GM12878 (cell line): ENCODE results near the gene LMAN2L. TPM values are rescaled to one million over a fixed set of nuclear protein-coding genes. Genes with fewer than 3 reads are reported as not detected.

Source experiments
- CBX3 ChIP-seq: fragments of 200-600 bp; sonication (generic); IDR thresholded peaks from 2 replicates; pipeline ENCODE4 v1.6.1; 2016; ENCODE audit warnings: low read depth, borderline replicate concordance
- CBX5 ChIP-seq: sonication (generic); IDR thresholded peaks from 2 replicates; pipeline ENCODE4 v1.6.1; 2016; ENCODE audit warnings: low read depth, moderate library complexity, mild to moderate bottlenecking, inconsistent platforms
- DPF2 ChIP-seq: fragments of 450-650 bp; IDR thresholded peaks from 2 replicates; pipeline ENCODE4 v1.6.1; 2017; ENCODE audit warnings: mild to moderate bottlenecking
- EGR1 ChIP-seq, 2 experiments: IDR thresholded peaks; 1 replicate in 1 of 2; 2 replicates in 1 of 2; pipeline ENCODE4 v1.6.1; 2011 to 2012; ENCODE audit warnings: low read depth in 2 of 2, low read length in 2 of 2, borderline replicate concordance in 1 of 2, mild to moderate bottlenecking in 1 of 2, moderate library complexity in 1 of 2
- HDAC2 ChIP-seq: fragments of 200-600 bp; sonication (generic); IDR thresholded peaks from 2 replicates; pipeline ENCODE4 v1.6.1; 2017
- MEF2A ChIP-seq: IDR thresholded peaks from 2 replicates; pipeline ENCODE4 v1.6.1; 2011; ENCODE audit warnings: low read depth, mild to moderate bottlenecking, low read length, moderate library complexity; ENCODE audit not compliant: insufficient read depth
- MYB ChIP-seq: fragments of 150-350 bp; IDR thresholded peaks from 2 replicates; pipeline ENCODE4 v1.6.1; 2014; ENCODE audit warnings: mild to moderate bottlenecking, low read depth, low read length, borderline replicate concordance
- NRF1 ChIP-seq: conservative IDR thresholded peaks from 2 replicates; pipeline ENCODE4 v1.6.1; 2011; ENCODE audit warnings: mild to moderate bottlenecking, low read depth, low read length, improper control_type of control experiment
- PAX8 ChIP-seq: fragments of 450-650 bp; IDR thresholded peaks from 2 replicates; pipeline ENCODE4 v1.6.1; 2017; ENCODE audit warnings: mild to moderate bottlenecking, moderate library complexity
- RAD51 ChIP-seq: fragments of 450-650 bp; IDR thresholded peaks from 2 replicates; pipeline ENCODE4 v1.6.1; 2016; ENCODE audit warnings: moderate library complexity, mild to moderate bottlenecking, inconsistent platforms
- RFX5 ChIP-seq: IDR thresholded peaks from 2 replicates; pipeline ENCODE4 v1.6.1; 2011; ENCODE audit warnings: low read depth, low read length, improper control_type of control experiment
- SMAD5 ChIP-seq: IDR thresholded peaks from 2 replicates; pipeline ENCODE4 v1.6.1; 2016; ENCODE audit warnings: antibody characterized with exemption, low read depth
- TAF1 ChIP-seq: IDR thresholded peaks from 2 replicates; pipeline ENCODE4 v1.6.1; 2011; ENCODE audit warnings: mild to moderate bottlenecking, low read depth, low read length, borderline replicate concordance
- ZNF274 ChIP-seq: IDR thresholded peaks from one replicate; pipeline ENCODE4 v1.8.0; 2011; ENCODE audit not compliant: insufficient read length, insufficient read depth
- polyA plus RNA-seq, 11 experiments: library from polyadenylated mRNA; depleted of rRNA in 4 of 11; unstranded in 6 of 11; stranded (reverse) in 5 of 11; fragments of >200 nt; fragmentation: Nextera tagmentation in 4 of 11; fragmentation: Illumina TruSeq in 1 of 11; extraction: Ambion mirVana in 4 of 11; extraction: Trizol in 1 of 11; gene quantifications; 1 replicate in 1 of 11; 2 replicates in 10 of 11; pipeline versions ENCODE4 v1.2.1 to v1.2.3, GENCODE V29; 2011 to 2016; ENCODE audit warnings: inconsistent platforms in 2 of 11, missing spikeins in 2 of 11, low read depth in 1 of 11
- total RNA-seq, 4 experiments: library from RNA; depleted of rRNA in 3 of 4; stranded (reverse); fragments of >200 nt in 3 of 4; fragmentation: Illumina TruSeq in 1 of 4; extraction: Trizol in 1 of 4; gene quantifications; 2 replicates each; pipeline versions ENCODE4 v1.2.1 to v1.2.3, GENCODE V29; 2013 to 2021
- TF ChIP-seq, protein P1 (sequence below): fragments of 150-350 bp; IDR thresholded peaks from 2 replicates; pipeline ENCODE4 v1.6.1; 2016; ENCODE audit warnings: low read depth, low read length
- TF ChIP-seq, protein P2 (sequence below): fragments of 450-650 bp; IDR thresholded peaks from 2 replicates; pipeline ENCODE4 v1.6.1; 2017; ENCODE audit warnings: mild to moderate bottlenecking, moderate library complexity
- TF ChIP-seq, protein P3 (sequence below): fragments of 450-650 bp; IDR thresholded peaks from 2 replicates; pipeline ENCODE4 v1.6.1; 2017; ENCODE audit warnings: mild to moderate bottlenecking

The LMAN2L gene
- total and polyA plus RNA-seq, 10 of the 15 experiments (the other 5 are each of a cell fraction or from before 2014, with no cell fraction given): 5.7 to 16.3 (median 10.7) TPM

DNA sequence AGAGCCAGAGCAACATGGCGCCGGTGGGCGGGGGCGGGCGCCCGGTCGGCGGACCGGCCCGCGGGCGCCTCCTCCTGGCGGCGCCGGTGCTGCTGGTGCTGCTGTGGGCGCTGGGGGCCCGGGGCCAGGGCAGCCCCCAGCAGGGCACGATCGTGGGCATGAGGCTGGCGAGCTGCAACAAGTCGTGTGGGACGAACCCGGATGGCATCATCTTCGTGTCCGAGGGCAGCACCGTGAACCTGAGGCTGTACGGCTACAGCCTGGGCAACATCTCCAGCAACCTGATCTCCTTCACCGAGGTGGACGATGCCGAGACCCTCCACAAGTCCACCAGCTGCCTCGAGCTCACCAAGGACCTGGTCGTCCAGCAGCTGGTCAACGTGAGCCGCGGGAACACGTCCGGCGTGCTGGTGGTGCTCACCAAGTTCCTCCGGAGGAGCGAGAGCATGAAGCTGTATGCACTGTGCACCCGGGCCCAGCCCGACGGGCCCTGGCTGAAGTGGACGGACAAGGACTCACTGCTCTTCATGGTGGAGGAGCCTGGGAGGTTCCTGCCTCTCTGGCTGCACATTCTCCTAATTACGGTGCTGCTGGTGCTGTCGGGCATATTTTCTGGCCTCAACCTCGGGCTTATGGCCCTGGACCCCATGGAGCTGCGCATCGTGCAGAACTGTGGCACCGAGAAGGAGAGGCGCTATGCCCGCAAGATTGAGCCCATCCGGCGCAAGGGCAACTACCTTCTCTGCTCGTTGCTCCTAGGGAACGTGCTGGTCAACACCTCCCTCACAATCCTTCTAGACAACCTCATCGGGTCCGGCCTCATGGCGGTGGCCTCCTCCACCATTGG, 21.3 kb upstream of the LMAN2L start (continued):
- TF ChIP-seq, protein P1, sequence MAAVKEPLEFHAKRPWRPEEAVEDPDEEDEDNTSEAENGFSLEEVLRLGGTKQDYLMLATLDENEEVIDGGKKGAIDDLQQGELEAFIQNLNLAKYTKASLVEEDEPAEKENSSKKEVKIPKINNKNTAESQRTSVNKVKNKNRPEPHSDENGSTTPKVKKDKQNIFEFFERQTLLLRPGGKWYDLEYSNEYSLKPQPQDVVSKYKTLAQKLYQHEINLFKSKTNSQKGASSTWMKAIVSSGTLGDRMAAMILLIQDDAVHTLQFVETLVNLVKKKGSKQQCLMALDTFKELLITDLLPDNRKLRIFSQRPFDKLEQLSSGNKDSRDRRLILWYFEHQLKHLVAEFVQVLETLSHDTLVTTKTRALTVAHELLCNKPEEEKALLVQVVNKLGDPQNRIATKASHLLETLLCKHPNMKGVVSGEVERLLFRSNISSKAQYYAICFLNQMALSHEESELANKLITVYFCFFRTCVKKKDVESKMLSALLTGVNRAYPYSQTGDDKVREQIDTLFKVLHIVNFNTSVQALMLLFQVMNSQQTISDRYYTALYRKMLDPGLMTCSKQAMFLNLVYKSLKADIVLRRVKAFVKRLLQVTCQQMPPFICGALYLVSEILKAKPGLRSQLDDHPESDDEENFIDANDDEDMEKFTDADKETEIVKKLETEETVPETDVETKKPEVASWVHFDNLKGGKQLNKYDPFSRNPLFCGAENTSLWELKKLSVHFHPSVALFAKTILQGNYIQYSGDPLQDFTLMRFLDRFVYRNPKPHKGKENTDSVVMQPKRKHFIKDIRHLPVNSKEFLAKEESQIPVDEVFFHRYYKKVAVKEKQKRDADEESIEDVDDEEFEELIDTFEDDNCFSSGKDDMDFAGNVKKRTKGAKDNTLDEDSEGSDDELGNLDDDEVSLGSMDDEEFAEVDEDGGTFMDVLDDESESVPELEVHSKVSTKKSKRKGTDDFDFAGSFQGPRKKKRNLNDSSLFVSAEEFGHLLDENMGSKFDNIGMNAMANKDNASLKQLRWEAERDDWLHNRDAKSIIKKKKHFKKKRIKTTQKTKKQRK: no peak
- TF ChIP-seq, protein P2, sequence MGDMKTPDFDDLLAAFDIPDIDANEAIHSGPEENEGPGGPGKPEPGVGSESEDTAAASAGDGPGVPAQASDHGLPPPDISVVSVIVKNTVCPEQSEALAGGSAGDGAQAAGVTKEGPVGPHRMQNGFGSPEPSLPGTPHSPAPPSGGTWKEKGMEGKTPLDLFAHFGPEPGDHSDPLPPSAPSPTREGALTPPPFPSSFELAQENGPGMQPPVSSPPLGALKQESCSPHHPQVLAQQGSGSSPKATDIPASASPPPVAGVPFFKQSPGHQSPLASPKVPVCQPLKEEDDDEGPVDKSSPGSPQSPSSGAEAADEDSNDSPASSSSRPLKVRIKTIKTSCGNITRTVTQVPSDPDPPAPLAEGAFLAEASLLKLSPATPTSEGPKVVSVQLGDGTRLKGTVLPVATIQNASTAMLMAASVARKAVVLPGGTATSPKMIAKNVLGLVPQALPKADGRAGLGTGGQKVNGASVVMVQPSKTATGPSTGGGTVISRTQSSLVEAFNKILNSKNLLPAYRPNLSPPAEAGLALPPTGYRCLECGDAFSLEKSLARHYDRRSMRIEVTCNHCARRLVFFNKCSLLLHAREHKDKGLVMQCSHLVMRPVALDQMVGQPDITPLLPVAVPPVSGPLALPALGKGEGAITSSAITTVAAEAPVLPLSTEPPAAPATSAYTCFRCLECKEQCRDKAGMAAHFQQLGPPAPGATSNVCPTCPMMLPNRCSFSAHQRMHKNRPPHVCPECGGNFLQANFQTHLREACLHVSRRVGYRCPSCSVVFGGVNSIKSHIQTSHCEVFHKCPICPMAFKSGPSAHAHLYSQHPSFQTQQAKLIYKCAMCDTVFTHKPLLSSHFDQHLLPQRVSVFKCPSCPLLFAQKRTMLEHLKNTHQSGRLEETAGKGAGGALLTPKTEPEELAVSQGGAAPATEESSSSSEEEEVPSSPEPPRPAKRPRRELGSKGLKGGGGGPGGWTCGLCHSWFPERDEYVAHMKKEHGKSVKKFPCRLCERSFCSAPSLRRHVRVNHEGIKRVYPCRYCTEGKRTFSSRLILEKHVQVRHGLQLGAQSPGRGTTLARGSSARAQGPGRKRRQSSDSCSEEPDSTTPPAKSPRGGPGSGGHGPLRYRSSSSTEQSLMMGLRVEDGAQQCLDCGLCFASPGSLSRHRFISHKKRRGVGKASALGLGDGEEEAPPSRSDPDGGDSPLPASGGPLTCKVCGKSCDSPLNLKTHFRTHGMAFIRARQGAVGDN: 0 out of 2 replicates have a peak, but pooled peaks have one; percentile 23
- TF ChIP-seq PAX8: no peak
- no peak for TF ChIP-seq CBX3
- no peak for TF ChIP-seq ZNF274
- TF ChIP-seq, protein P3, sequence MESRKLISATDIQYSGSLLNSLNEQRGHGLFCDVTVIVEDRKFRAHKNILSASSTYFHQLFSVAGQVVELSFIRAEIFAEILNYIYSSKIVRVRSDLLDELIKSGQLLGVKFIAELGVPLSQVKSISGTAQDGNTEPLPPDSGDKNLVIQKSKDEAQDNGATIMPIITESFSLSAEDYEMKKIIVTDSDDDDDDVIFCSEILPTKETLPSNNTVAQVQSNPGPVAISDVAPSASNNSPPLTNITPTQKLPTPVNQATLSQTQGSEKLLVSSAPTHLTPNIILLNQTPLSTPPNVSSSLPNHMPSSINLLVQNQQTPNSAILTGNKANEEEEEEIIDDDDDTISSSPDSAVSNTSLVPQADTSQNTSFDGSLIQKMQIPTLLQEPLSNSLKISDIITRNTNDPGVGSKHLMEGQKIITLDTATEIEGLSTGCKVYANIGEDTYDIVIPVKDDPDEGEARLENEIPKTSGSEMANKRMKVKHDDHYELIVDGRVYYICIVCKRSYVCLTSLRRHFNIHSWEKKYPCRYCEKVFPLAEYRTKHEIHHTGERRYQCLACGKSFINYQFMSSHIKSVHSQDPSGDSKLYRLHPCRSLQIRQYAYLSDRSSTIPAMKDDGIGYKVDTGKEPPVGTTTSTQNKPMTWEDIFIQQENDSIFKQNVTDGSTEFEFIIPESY: no peak
- no peak for TF ChIP-seq CBX5
- TF ChIP-seq EGR1 (IDR thresholded peaks at IDR 0.05; ENCODE audit: borderline replicate concordance in 1 of 2, low read depth in 2 of 2, low read length in 2 of 2): peak in 1 of 2 experiments; percentile 96; a peak in 2 of 3 replicates
- no peak for TF ChIP-seq MYB
- no peak for TF ChIP-seq TAF1
- TF ChIP-seq HDAC2: no peak
- TF ChIP-seq DPF2: peak; percentile 59; the same call in 1 of the 2 replicates
- no peak for TF ChIP-seq NRF1
- no peak for TF ChIP-seq MEF2A
- TF ChIP-seq RFX5: no peak
- no peak for TF ChIP-seq SMAD5
- no peak for TF ChIP-seq RAD51
